Upper lobe of right lung (tissue), 1 donor: Measurements from ENCODE around the gene MATK. TPM values are rescaled to one million over a fixed set of nuclear protein-coding genes. Genes with fewer than 3 reads are reported as not detected.

Experiments
- ATAC-seq: fragments of 200-7000 bp; cut with Tn5 transposase; one replicate; pipeline ENCODE4 v1.9.1; 2020; ENCODE audit warnings: mild to moderate bottlenecking, moderate library complexity
- DNase-seq: peaks from one replicate; pipeline ENCODE4 v3.0.0-alpha.2; 2020
- H3K27ac ChIP-seq: fragments of 200-600 bp; one replicate; pipeline ENCODE4 v1.8.0; 2022
- H3K27me3 ChIP-seq: fragments of 200-600 bp; one replicate; pipeline ENCODE4 v1.8.0; 2022; ENCODE audit warnings: mild to moderate bottlenecking
- H3K36me3 ChIP-seq: fragments of 200-600 bp; one replicate; pipeline ENCODE4 v1.8.0; 2022
- H3K4me1 ChIP-seq: fragments of 200-600 bp; one replicate; pipeline ENCODE4 v1.8.0; 2022
- H3K4me3 ChIP-seq: fragments of 200-600 bp; one replicate; pipeline ENCODE4 v1.8.0; 2022; ENCODE audit warnings: mild to moderate bottlenecking
- H3K9me3 ChIP-seq: fragments of 200-600 bp; one replicate; pipeline ENCODE4 v1.8.0; 2022
- intact Hi-C: fragments of 100-400 bp; cut with DNase I; formaldehyde crosslinking; loops from one replicate; pipeline ENCODE4 v1.11.0; 2022
- total RNA-seq: library from RNA; stranded (reverse); fragmentation: NEBNext Ultra II Directional; extraction: Animal tissue kit (Norgen Biotek cat#: 25700); gene quantifications from one replicate; pipeline ENCODE4 v1.2.1, GENCODE V29; 2021
- TF ChIP-seq, protein P1 (sequence below): fragments of 200-600 bp; IDR thresholded peaks from one replicate; pipeline ENCODE4 v1.8.0; 2022; ENCODE audit warnings: antibody characterized with exemption
- donor health status: DM: no; HTN: yes; CAD: no; lungs with severe emphysema.

MATK gene
- total RNA-seq, 1 donor from 2014 or later: 22.6 TPM

DNA sequence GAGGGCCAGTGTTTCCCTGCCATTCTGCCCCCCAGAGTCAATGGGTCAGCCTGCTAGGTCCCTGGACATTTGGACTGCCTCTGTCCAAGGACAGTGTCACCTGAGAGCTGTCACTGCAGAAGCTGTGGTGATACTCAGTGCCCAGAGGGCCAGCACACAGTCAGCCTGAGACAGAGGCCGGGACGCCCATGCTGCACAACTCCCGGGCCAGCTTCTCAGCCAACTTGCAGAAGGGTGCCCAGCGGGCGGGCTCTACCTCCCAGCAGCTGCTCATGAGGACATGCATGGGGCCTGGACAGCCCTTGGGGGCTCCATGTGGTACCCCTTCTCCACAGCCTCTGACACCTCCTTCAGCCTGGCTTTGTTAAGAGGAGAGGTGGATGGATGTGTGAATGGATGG lies 10.3 kb downstream of the MATK start:
- no peak for ATAC-seq
- Histone ChIP-seq H3K4me1 (no peaks in the 10 kb centered on the region), H3K36me3 (no peaks in the 10 kb centered on the region), H3K4me3 (no peak overlapping the region), H3K9me3 (no peaks in the 10 kb centered on the region), H3K27ac (no peak overlapping the region), H3K27me3 (no peaks in the 10 kb centered on the region)
- DNase-seq: no peak
- TF ChIP-seq, protein P1, sequence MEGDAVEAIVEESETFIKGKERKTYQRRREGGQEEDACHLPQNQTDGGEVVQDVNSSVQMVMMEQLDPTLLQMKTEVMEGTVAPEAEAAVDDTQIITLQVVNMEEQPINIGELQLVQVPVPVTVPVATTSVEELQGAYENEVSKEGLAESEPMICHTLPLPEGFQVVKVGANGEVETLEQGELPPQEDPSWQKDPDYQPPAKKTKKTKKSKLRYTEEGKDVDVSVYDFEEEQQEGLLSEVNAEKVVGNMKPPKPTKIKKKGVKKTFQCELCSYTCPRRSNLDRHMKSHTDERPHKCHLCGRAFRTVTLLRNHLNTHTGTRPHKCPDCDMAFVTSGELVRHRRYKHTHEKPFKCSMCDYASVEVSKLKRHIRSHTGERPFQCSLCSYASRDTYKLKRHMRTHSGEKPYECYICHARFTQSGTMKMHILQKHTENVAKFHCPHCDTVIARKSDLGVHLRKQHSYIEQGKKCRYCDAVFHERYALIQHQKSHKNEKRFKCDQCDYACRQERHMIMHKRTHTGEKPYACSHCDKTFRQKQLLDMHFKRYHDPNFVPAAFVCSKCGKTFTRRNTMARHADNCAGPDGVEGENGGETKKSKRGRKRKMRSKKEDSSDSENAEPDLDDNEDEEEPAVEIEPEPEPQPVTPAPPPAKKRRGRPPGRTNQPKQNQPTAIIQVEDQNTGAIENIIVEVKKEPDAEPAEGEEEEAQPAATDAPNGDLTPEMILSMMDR: no peak
- intact Hi-C loops: no loop called here

DNA sequence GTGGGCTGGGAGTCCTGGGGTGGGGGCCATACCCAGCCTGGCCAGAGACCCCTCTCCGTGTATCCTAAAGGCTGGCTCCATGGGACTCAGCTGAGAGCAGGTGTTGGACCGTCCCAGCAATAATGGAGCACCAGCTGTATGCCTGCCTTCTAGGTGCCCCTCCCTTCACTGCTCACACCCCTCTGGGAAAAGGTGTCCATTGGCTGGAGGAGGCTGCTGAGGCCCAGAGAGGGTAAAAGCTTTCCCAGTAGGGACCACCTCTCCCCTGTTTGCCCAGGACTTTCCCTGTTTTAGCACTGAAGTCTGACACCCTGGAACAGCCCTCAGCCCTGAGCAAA lies 10.8 kb downstream of the MATK start:
- Histone ChIP-seq H3K36me3 (no peaks in the 10 kb centered on the region), H3K4me3 (no peak overlapping the region), H3K4me1 (no peaks in the 10 kb centered on the region), H3K27ac (no peak overlapping the region), H3K27me3 (no peaks in the 10 kb centered on the region), H3K9me3 (no peaks in the 10 kb centered on the region)
- TF ChIP-seq, protein P1: no peak
- intact Hi-C loops: no loop called here
- no peak for DNase-seq
- ATAC-seq: no peak

GRCh38 chr19:3774621-3775373 lies 11.4 kb downstream of the MATK start:
- no peak for DNase-seq
- no peaks in the 10 kb centered on the region for H3K4me1 ChIP-seq
- H3K9me3 ChIP-seq: no peaks in the 10 kb centered on the region
- no peak for ATAC-seq
- TF ChIP-seq, protein P1: no peak
- H3K4me3 ChIP-seq: no peak overlapping the region
- no peak overlapping the region for H3K27ac ChIP-seq
- no peaks in the 10 kb centered on the region for H3K27me3 ChIP-seq
- H3K36me3 ChIP-seq: no peaks in the 10 kb centered on the region
- intact Hi-C loops: no loop called here

GRCh38 chr19:3773814-3774515 lies 12.2 kb downstream of the MATK start:
- intact Hi-C loops: no loop called here
- no peak for ATAC-seq
- Histone ChIP-seq H3K27me3 (no peaks in the 10 kb centered on the region), H3K4me1 (no peaks in the 10 kb centered on the region), H3K4me3 (no peak overlapping the region), H3K27ac (no peak overlapping the region), H3K36me3 (no peaks in the 10 kb centered on the region), H3K9me3 (no peaks in the 10 kb centered on the region)
- DNase-seq: no peak
- TF ChIP-seq, protein P1: no peak

DNA sequence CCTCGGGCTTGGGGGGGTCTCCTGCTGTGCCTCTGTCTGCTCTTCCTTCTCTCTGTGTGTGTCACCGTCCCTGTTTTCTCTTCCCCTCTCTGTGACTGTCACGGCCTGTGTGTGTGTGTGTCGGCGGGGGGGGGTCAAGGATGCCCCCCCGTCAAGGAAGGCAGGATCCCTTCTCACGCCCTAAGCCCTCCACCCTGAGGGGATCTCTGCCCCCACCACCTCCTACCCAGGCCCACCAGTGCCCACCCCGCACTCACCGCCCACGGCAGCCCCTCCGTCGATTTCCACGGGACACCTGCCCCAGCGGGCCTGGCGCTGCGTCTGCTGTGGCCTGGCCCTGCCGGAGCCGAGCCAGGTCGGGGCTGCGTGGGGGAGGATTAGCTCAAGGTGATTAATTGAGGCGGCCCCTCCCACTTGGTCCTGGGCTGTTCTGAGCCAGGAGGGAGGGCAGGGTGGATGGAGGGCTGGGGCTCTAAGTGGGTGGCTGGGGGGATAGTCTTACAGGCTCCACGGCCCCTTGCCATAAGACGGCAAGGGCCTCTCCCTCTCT lies 14.2 kb downstream of the MATK start, which contains the start of gene RAX2:
RAX2 (minus strand) TSS at position 323 of the 550 bp plus-strand sequence. CDS start 486 bp downstream, outside the sequence.
- Histone ChIP-seq H3K27me3 (no peaks in the 10 kb centered on the region), H3K27ac (no peak within 1 kb of the TSS), H3K4me3 (no peak within 1 kb of the TSS), H3K4me1 (no peaks in the 10 kb centered on the region), H3K9me3 (no peaks in the 10 kb centered on the region), H3K36me3 (peaks cover 11% of the 10 kb centered on the region)
- no peak for ATAC-seq
- TF ChIP-seq, protein P1: no peak
- intact Hi-C loops: no loop called here
- no peak for DNase-seq
